LNCaP clone FGC (cell line): ENCODE measurements around the gene PKP4.

ENCODE experiments used
- DNase-seq: peaks from one replicate; pipeline ENCODE4 v3.0.0-alpha.2; 2011; ENCODE audit warnings: low read depth
- H3K4me3 ChIP-seq: 2 replicates; pipeline ENCODE4 v1.5.1; 2011; ENCODE audit warnings: mild to moderate bottlenecking, low read depth, low read length, control low read depth
- CTCF ChIP-seq: IDR thresholded peaks from 2 replicates; pipeline ENCODE4 v1.5.1; 2012; ENCODE audit warnings: mild to moderate bottlenecking; ENCODE audit not compliant: control insufficient read depth, insufficient read depth; ENCODE audit errors: extremely low read depth

Gene PKP4

GRCh38 chr2:158456309-158457066 is at the start of gene PKP4, which contains the start of gene CCDC148:
Gene PKP4 (plus strand): TSS chr2:158456952. CDS start chr2:158533185, 76,233 bp downstream.
Gene CCDC148 (minus strand): TSS chr2:158456753. CDS start chr2:158456439, 314 bp downstream.
- DNase-seq = peak; percentile 64
- peak; percentile 23; the same call in 1 of the 2 replicates for TF ChIP-seq CTCF
- peak within 1 kb of the TSS; percentile 80 for H3K4me3 ChIP-seq

- TF ChIP-seq CTCF = no peak
- no peak for DNase-seq
- H3K4me3 ChIP-seq = no peak overlapping the region
Measured at GRCh38 chr2:158407031-158407430, 49.7 kb upstream of the PKP4 start.

GRCh38 chr2:158410132-158410531 is 46.6 kb upstream of the PKP4 start:
- DNase-seq = no peak
- no peak for TF ChIP-seq CTCF
- no peak overlapping the region for H3K4me3 ChIP-seq

GRCh38 chr2:158411748-158412147 is 45.0 kb upstream of the PKP4 start:
- no peak for TF ChIP-seq CTCF
- DNase-seq = no peak
- H3K4me3 ChIP-seq = no peak overlapping the region

- H3K4me3 ChIP-seq = no peak overlapping the region
- no peak for DNase-seq
- no peak for TF ChIP-seq CTCF
Measured at GRCh38 chr2:158412206-158412605, 44.5 kb upstream of the PKP4 start.

DNA sequence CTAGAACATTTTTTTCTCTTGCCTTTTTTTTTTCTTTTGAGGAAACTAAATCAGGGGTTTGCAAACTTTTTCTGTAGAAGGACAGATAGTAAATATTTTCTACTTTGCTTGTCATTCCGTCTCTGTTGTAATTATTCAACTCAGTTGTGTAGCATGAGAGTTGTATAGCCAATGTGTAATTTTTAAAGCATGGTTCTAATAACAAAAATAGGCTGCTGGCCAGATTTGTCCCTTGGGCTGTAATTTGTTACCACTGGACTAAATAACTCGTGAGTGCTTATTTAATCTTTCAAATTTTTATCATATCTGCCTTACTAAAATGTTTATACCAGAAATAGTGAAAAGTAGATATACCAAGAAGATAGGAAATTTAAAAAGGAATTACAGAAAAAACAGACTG is 43.2 kb upstream of the PKP4 start:
- no peak for DNase-seq
- no peak overlapping the region for H3K4me3 ChIP-seq
- TF ChIP-seq CTCF = no peak

DNA sequence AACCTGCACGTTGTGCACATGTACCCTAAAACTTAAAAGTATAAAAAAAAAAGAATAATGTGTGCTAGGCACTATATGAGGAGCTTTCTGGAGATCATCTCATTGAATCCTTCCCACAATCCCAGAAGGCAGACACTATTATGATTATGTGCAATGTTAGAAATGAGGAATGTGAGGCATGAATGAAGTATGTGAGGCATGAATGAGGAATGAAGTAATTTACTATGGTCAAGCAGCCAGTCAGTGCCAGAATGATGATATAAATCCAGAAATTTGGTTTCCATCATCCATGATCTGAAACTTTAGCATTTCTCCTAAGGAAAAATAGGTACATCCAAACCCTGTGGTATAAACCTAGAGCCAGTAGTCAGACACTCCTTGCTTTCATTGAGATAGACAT is 42.2 kb upstream of the PKP4 start:
- DNase-seq = no peak
- H3K4me3 ChIP-seq = no peak overlapping the region
- no peak for TF ChIP-seq CTCF
